Stimulated activated CD4-positive, alpha-beta T cell treated with anti-CD3 and anti-CD28 coated beads, TNF-alpha, amount 100 ng/mL, for 1 hour (primary cell): ENCODE measurements around the gene EML4.
"Not testable (repeated sequence)": the region's sequence is repeated elsewhere in the genome, so short reads cannot be mapped to it uniquely, and the experiment has no call there.

Experiments
- DNase-seq, 3 donors: peaks; one replicate each; pipeline ENCODE4 v3.0.0-alpha.2; 2020; ENCODE audit warnings: low read depth in 3 of 3, low spot score in 1 of 3

EML4 gene

GRCh38 chr2:42170619-42171395 is 1.7 kb downstream of the EML4 start:
- DNase-seq, result no peak

GRCh38 chr2:42171396-42171980 is 2.3 kb downstream of the EML4 start:
- DNase-seq, result no peak

GRCh38 chr2:42172020-42172419 is 2.9 kb downstream of the EML4 start:
- no peak for DNase-seq

- DNase-seq, result no peak
Observed at GRCh38 chr2:42172566-42172965, 3.4 kb downstream of the EML4 start.

GRCh38 chr2:42173467-42173866 is 4.3 kb downstream of the EML4 start:
- not testable (repeated sequence) for DNase-seq

GRCh38 chr2:42176992-42177738 is 8.0 kb downstream of the EML4 start:
- no peak for DNase-seq

- no peak for DNase-seq
Observed at GRCh38 chr2:42178335-42178734, 9.2 kb downstream of the EML4 start.

GRCh38 chr2:42180300-42180699 is 11.1 kb downstream of the EML4 start:
- no peak for DNase-seq

- no peak for DNase-seq
Observed at GRCh38 chr2:42182654-42183308, 13.6 kb downstream of the EML4 start.

- DNase-seq, result no peak
Observed at GRCh38 chr2:42183775-42184174, 14.6 kb downstream of the EML4 start.

GRCh38 chr2:42184346-42184745 is 15.2 kb downstream of the EML4 start:
- no peak for DNase-seq

GRCh38 chr2:42185220-42185921 is 16.2 kb downstream of the EML4 start:
- no peak for DNase-seq

GRCh38 chr2:42186366-42186765 is 17.2 kb downstream of the EML4 start:
- DNase-seq, result no peak

GRCh38 chr2:42186945-42187632 is 17.9 kb downstream of the EML4 start:
- no peak for DNase-seq

GRCh38 chr2:42187886-42188285 is 18.7 kb downstream of the EML4 start:
- DNase-seq, result no peak

GRCh38 chr2:42189235-42189566 is 20.0 kb downstream of the EML4 start:
- DNase-seq, result no peak

GRCh38 chr2:42190191-42190590 is 21.0 kb downstream of the EML4 start:
- DNase-seq, result no peak

- no peak for DNase-seq
Observed at GRCh38 chr2:42191285-42192009, 22.3 kb downstream of the EML4 start.

GRCh38 chr2:42192010-42192373 is 22.8 kb downstream of the EML4 start:
- DNase-seq, result no peak
